H54 (cell line): ENCODE results near the gene ERN1.

ENCODE experiments used
- DNase-seq: peaks from one replicate; pipeline ENCODE4 v3.0.0; 2011; ENCODE audit warnings: low spot score, mixed read lengths; ENCODE audit not compliant: insufficient read length
- FAIRE-seq: peaks from 3 replicates; lab custom pipeline; 2011; peaks lifted over from hg19 to GRCh38; lab: Jason Lieb, UNC
- POLR2A ChIP-seq: IDR thresholded peaks from 2 replicates; pipeline ENCODE4 v1.6.1; 2011; ENCODE audit warnings: low read depth, mild to moderate bottlenecking, low read length

Gene ERN1

GRCh38 chr17:63999680-64000531, 130.0 kb downstream of the ERN1 start:
- FAIRE-seq (no peak), DNase-seq (no peak)
- TF ChIP-seq POLR2A: no peak

- DNase-seq (no peak), FAIRE-seq (no peak)
- no peak for TF ChIP-seq POLR2A
Measured at GRCh38 chr17:63998721-63999679, 130.9 kb downstream of the ERN1 start.

- DNase-seq (peak; percentile 85), FAIRE-seq (no peak)
- TF ChIP-seq POLR2A: no peak; the same call in 1 of the 2 replicates
Measured at GRCh38 chr17:63998050-63998720, 131.8 kb downstream of the ERN1 start, which contains the start of gene PRR29. PRR29 (plus strand) TSS chr17:63998351; CDS start chr17:63998365, 14 bp downstream.

GRCh38 chr17:63997341-63998048, 132.4 kb downstream of the ERN1 start:
- FAIRE-seq (no peak), DNase-seq (no peak)
- TF ChIP-seq POLR2A: no peak

- no peak for TF ChIP-seq POLR2A
- FAIRE-seq (no peak), DNase-seq (no peak)
Measured at GRCh38 chr17:63996430-63997182, 133.3 kb downstream of the ERN1 start.

- no peak for DNase-seq
- no peak for TF ChIP-seq POLR2A
- FAIRE-seq: no peak
Measured at GRCh38 chr17:63995626-63996025, 134.3 kb downstream of the ERN1 start.

- TF ChIP-seq POLR2A: no peak
- DNase-seq (no peak), FAIRE-seq (no peak)
Measured at GRCh38 chr17:63993368-63993985, 136.5 kb downstream of the ERN1 start.

- TF ChIP-seq POLR2A: no peak
- no peak for DNase-seq
- no peak for FAIRE-seq
Measured at GRCh38 chr17:63991611-63992010, 138.3 kb downstream of the ERN1 start.

GRCh38 chr17:63989622-63990345, 140.2 kb downstream of the ERN1 start:
- DNase-seq (no peak), FAIRE-seq (no peak)
- TF ChIP-seq POLR2A: 0 out of 2 replicates have a peak, but pooled peaks have one; percentile 13
